ENCODE results near the gene STON1. TPM values are rescaled to one million over a fixed set of nuclear protein-coding genes. Genes with fewer than 3 reads are reported as not detected.

STON1 gene
- total and polyA plus RNA-seq, 4 experiments from 2014 or later: 0.03 to 4.4 (median 1.8) TPM

- H3K36me3 Mint-ChIP-seq: peaks cover 0 to 7% of the 10 kb centered on the region in 2 donors
- no peaks in the 10 kb centered on the region for H3K9me3 ChIP-seq (ENCODE audit: control insufficient read depth in 1 of 2, low read length in 2 of 2)
- no peaks in the 10 kb centered on the region for H3K27me3 Mint-ChIP-seq
- no peaks in the 10 kb centered on the region for H3K36me3 ChIP-seq (ENCODE audit: insufficient read depth, low read length)
- no peaks in the 10 kb centered on the region for H3K9me3 Mint-ChIP-seq
- intact Hi-C loops (cut with micrococcal nuclease): no loop called here
- H3K4me1 ChIP-seq (ENCODE audit: insufficient read depth, low read length): peaks cover 7% of the 10 kb centered on the region
- POLR2A ChIA-PET (ENCODE audit: partially characterized antibody): no interaction called here
- H3K27ac ChIP-seq (ENCODE audit: low read depth, low read length): no peak overlapping the region
- H3K4me3 Mint-ChIP-seq: peak overlapping the region; percentile 35 to 96 (median 77)
- H3K27me3 ChIP-seq (ENCODE audit: insufficient read depth, low read length): no peaks in the 10 kb centered on the region
- peaks cover 9 to 24% (median 14%) of the 10 kb centered on the region in 4 donors for H3K4me1 Mint-ChIP-seq
- CTCF ChIA-PET (ENCODE audit: partially characterized antibody): no interaction called here
- no peak overlapping the region for H3K4me3 ChIP-seq (ENCODE audit: low read length in 2 of 2)
- peak overlapping the region in 1 of 7 donors; percentile 47 for H3K27ac Mint-ChIP-seq
- no peak for DNase-seq
These were observed 760 bp upstream of the STON1 start for GRCh38 chr2:48529194-48529593.

- Mint-ChIP-seq H3K9me3 (no peaks in the 10 kb centered on the region), H3K36me3 (peaks cover 0 to 7% of the 10 kb centered on the region in 2 donors), H3K27ac (peak overlapping the region in 4 of 7 donors; percentile 63 to 76 (median 72)), H3K4me1 (peaks cover 9 to 24% (median 14%) of the 10 kb centered on the region in 4 donors), H3K27me3 (no peaks in the 10 kb centered on the region), H3K4me3 (peak overlapping the region; percentile 82 to 96 (median 86))
- H3K27me3 ChIP-seq (ENCODE audit: insufficient read depth, low read length): no peaks in the 10 kb centered on the region
- intact Hi-C loops (cut with micrococcal nuclease): no loop called here
- no peak overlapping the region for H3K4me3 ChIP-seq (ENCODE audit: low read length in 2 of 2)
- ChIA-PET CTCF (ENCODE audit: partially characterized antibody) (no interaction called here), POLR2A (ENCODE audit: partially characterized antibody) (interaction anchor here (1.0 kb wide), 1 partner anchor 11 kb away, joined by 6 read pairs; no protein-coding TSS in a partner anchor)
- H3K9me3 ChIP-seq (ENCODE audit: control insufficient read depth in 1 of 2, low read length in 2 of 2): no peaks in the 10 kb centered on the region
- H3K36me3 ChIP-seq (ENCODE audit: insufficient read depth, low read length): no peaks in the 10 kb centered on the region
- peaks cover 7% of the 10 kb centered on the region for H3K4me1 ChIP-seq (ENCODE audit: insufficient read depth, low read length)
- H3K27ac ChIP-seq (ENCODE audit: low read depth, low read length): no peak overlapping the region
- DNase-seq: no peak
These were observed 300 bp upstream of the STON1 start for GRCh38 chr2:48529676-48530032.

DNA sequence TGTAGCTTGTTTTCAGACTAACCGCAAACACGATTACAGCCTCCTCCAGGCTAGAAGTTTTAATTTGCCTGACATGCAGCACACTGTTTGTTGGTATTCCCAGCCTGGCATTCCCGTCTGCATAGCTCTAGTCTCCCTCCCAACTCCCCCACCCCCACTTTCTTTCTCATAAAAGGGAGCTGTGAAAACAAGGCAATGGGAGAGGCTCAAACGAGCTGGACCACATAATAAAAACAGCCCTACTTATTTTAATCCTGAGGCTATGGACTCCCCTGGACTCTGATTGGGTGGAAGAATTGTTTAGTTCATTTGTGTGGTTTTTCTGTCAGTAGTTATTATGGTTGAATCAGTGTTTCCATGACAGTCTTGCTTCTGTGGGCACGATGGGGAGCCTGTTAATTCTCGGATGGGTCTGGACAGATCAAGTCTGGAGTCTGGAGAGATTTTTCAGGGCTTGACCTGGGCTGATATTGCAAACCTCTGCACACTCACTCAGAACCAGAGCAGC, 1.2 kb downstream of the STON1 start:
- ChIA-PET CTCF (ENCODE audit: partially characterized antibody) (interaction anchor here (0.9 kb wide), 1 partner anchor 764 kb away, joined by 3 read pairs; no protein-coding TSS in a partner anchor), POLR2A (ENCODE audit: partially characterized antibody) (interaction anchor here (1.2 kb wide), 1 partner anchor 23 kb away, joined by 4 read pairs; no protein-coding TSS in a partner anchor)
- DNase-seq: no peak
- no peaks in the 10 kb centered on the region for H3K27me3 ChIP-seq (ENCODE audit: insufficient read depth, low read length)
- H3K4me3 ChIP-seq (ENCODE audit: low read length in 2 of 2): no peak overlapping the region
- peak overlapping the region; percentile 76 to 87 (median 84) for H3K4me3 Mint-ChIP-seq
- peaks cover 0 to 3% of the 10 kb centered on the region in 2 donors for H3K36me3 Mint-ChIP-seq
- no peak overlapping the region for H3K27ac ChIP-seq (ENCODE audit: low read depth, low read length)
- no peaks in the 10 kb centered on the region for H3K36me3 ChIP-seq (ENCODE audit: insufficient read depth, low read length)
- H3K9me3 Mint-ChIP-seq: no peaks in the 10 kb centered on the region
- no peaks in the 10 kb centered on the region for H3K9me3 ChIP-seq (ENCODE audit: control insufficient read depth in 1 of 2, low read length in 2 of 2)
- peak overlapping the region in 2 of 7 donors; percentile 14 to 63 for H3K27ac Mint-ChIP-seq
- H3K4me1 ChIP-seq (ENCODE audit: insufficient read depth, low read length): peaks cover 7% of the 10 kb centered on the region
- H3K4me1 Mint-ChIP-seq: peaks cover 9 to 24% (median 14%) of the 10 kb centered on the region in 4 donors
- no peaks in the 10 kb centered on the region for H3K27me3 Mint-ChIP-seq
- intact Hi-C loops (cut with micrococcal nuclease): no loop called here

DNA sequence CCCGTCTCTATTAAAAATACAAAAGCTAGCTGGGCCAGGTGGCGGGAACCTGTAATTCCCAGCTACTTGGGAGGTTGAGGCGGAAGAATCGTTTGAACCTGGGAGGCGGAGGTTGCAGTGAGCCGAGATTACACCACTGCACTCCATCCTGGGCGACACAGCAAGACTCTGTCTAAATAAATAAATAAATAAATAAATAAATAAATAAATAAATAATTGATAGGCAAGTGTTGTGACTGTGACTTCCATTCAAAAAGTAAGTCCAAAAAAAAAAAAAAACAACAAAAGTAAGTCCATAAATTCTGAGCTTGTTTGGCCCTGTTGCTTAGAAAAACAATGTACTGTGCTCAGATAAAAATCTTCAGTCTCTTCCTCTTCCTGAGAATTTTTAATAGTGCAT, 2.2 kb downstream of the STON1 start:
- DNase-seq: no peak
- Histone ChIP-seq H3K27ac (ENCODE audit: low read depth, low read length) (no peak overlapping the region), H3K4me1 (ENCODE audit: insufficient read depth, low read length) (peaks cover 7% of the 10 kb centered on the region), H3K9me3 (ENCODE audit: control insufficient read depth in 1 of 2, low read length in 2 of 2) (no peaks in the 10 kb centered on the region), H3K27me3 (ENCODE audit: insufficient read depth, low read length) (no peaks in the 10 kb centered on the region), H3K36me3 (ENCODE audit: insufficient read depth, low read length) (no peaks in the 10 kb centered on the region), H3K4me3 (ENCODE audit: low read length in 2 of 2) (no peak overlapping the region)
- H3K9me3 Mint-ChIP-seq: no peaks in the 10 kb centered on the region
- CTCF ChIA-PET (ENCODE audit: partially characterized antibody): no interaction called here
- intact Hi-C loops (cut with micrococcal nuclease): no loop called here
- peak overlapping the region in 1 of 7 donors; percentile 75 for H3K27ac Mint-ChIP-seq
- peaks cover 0 to 3% of the 10 kb centered on the region in 2 donors for H3K36me3 Mint-ChIP-seq
- no peaks in the 10 kb centered on the region for H3K27me3 Mint-ChIP-seq
- H3K4me3 Mint-ChIP-seq: peak overlapping the region in 2 of 8 donors; percentile 5 to 10
- POLR2A ChIA-PET (ENCODE audit: partially characterized antibody): no interaction called here
- H3K4me1 Mint-ChIP-seq: peaks cover 9 to 24% (median 14%) of the 10 kb centered on the region in 4 donors

DNA sequence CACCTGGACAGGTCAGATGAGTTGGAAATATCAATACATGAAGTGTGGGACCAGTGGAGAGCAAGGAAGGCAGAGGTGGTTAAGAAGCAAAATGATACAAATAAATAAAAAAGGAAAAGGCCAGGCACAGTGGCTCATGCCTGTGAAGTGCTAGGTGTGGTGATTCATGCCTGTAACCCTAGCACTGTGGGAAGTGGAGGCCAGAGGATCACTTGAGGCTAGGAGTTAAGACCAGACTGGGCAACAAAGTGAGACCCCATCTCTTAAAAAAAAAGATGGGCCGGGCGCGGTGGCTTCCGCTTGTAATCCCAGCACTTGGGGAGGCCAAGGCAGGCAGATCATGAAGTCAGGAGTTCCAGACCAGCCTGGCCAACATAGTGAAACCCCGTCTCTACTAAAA, 2.9 kb downstream of the STON1 start:
- peaks cover 9 to 24% (median 14%) of the 10 kb centered on the region in 4 donors for H3K4me1 Mint-ChIP-seq
- Histone ChIP-seq H3K4me3 (ENCODE audit: low read length in 2 of 2) (no peak overlapping the region), H3K4me1 (ENCODE audit: insufficient read depth, low read length) (peaks cover 7% of the 10 kb centered on the region), H3K27ac (ENCODE audit: low read depth, low read length) (no peak overlapping the region), H3K9me3 (ENCODE audit: control insufficient read depth in 1 of 2, low read length in 2 of 2) (no peaks in the 10 kb centered on the region), H3K36me3 (ENCODE audit: insufficient read depth, low read length) (no peaks in the 10 kb centered on the region), H3K27me3 (ENCODE audit: insufficient read depth, low read length) (no peaks in the 10 kb centered on the region)
- intact Hi-C loops (cut with micrococcal nuclease): no loop called here
- no peak for DNase-seq
- CTCF ChIA-PET (ENCODE audit: partially characterized antibody): no interaction called here
- POLR2A ChIA-PET (ENCODE audit: partially characterized antibody): no interaction called here
- H3K4me3 Mint-ChIP-seq: no peak overlapping the region
- peaks cover 0 to 3% of the 10 kb centered on the region in 2 donors for H3K36me3 Mint-ChIP-seq
- H3K9me3 Mint-ChIP-seq: no peaks in the 10 kb centered on the region
- H3K27me3 Mint-ChIP-seq: no peaks in the 10 kb centered on the region
- H3K27ac Mint-ChIP-seq: peak overlapping the region in 1 of 7 donors; percentile 59

DNA sequence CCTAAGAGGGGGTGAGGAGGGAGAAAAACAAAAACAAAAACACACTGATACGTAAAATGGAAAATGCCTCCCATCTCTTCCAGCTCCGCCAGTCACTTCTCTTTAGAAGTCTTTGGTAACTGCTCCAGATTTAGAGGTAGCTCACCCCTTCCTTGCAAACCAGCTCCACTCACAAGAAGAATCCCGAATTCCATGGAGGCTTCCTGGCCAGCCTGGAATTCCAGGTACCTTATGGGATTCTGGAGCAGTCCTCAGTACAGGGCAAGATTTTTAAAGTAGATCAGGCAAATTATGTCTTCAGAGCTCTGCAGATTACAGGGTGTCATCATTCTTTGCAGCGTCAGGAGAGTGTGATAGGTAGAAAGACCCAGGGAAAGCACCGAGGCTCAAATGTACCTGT, 4.8 kb downstream of the STON1 start:
- H3K4me3 Mint-ChIP-seq: no peak overlapping the region
- H3K36me3 Mint-ChIP-seq: peaks cover 0 to 2% of the 10 kb centered on the region in 2 donors
- peaks cover 6 to 13% (median 9%) of the 10 kb centered on the region in 4 donors for H3K4me1 Mint-ChIP-seq
- H3K9me3 Mint-ChIP-seq: no peaks in the 10 kb centered on the region
- CTCF ChIA-PET (ENCODE audit: partially characterized antibody): no interaction called here
- Histone ChIP-seq H3K4me1 (ENCODE audit: insufficient read depth, low read length) (peaks cover 7% of the 10 kb centered on the region), H3K4me3 (ENCODE audit: low read length in 2 of 2) (no peak overlapping the region), H3K27me3 (ENCODE audit: insufficient read depth, low read length) (no peaks in the 10 kb centered on the region), H3K36me3 (ENCODE audit: insufficient read depth, low read length) (no peaks in the 10 kb centered on the region), H3K9me3 (ENCODE audit: control insufficient read depth in 1 of 2, low read length in 2 of 2) (no peaks in the 10 kb centered on the region), H3K27ac (ENCODE audit: low read depth, low read length) (no peak overlapping the region)
- intact Hi-C loops (cut with micrococcal nuclease): no loop called here
- POLR2A ChIA-PET (ENCODE audit: partially characterized antibody): no interaction called here
- no peak for DNase-seq
- H3K27me3 Mint-ChIP-seq: no peaks in the 10 kb centered on the region
- peak overlapping the region in 1 of 7 donors; percentile 19 for H3K27ac Mint-ChIP-seq

DNA sequence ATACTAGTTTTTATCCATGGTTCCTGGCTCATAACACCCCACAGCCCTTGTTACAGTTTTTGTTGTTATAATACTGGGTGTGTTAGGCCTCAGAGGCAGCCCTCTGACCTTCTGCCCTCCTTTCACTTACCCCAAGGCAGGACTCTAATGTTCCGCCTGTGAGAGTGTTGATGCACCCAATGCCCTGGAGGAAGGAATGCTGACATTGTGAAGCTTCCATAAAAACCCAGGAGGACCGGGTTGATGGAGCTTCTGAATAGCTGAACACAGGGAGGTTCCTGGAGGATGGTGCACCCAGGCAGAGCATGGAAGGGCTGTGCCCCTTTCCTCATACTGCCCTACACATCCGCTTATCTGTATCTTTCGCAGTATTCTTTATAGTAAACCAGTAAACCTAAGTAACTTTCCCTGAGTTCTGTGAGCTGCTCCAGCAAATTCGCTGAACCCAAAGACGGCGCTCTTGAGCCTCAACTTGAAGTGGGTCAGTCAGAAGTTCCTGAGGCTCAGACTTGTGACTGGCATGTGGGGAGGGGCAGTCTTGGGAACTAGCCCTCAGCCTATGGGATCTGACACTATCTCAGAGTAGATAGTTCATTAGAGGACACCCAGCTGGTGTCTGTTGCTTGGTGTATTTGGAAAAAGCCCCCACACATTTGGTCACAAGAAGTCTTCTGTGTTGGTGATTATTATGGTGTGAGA, 10.4 kb downstream of the STON1 start:
- DNase-seq: no peak
- H3K4me1 ChIP-seq (ENCODE audit: insufficient read depth, low read length): no peaks in the 10 kb centered on the region
- Mint-ChIP-seq H3K36me3 (peaks cover 0 to 6% of the 10 kb centered on the region in 2 donors), H3K27me3 (no peaks in the 10 kb centered on the region), H3K9me3 (no peaks in the 10 kb centered on the region), H3K4me3 (no peak overlapping the region), H3K27ac (no peak overlapping the region), H3K4me1 (no peaks in the 10 kb centered on the region)
- CTCF ChIA-PET (ENCODE audit: partially characterized antibody): no interaction called here
- POLR2A ChIA-PET (ENCODE audit: partially characterized antibody): no interaction called here
- no peaks in the 10 kb centered on the region for H3K9me3 ChIP-seq (ENCODE audit: control insufficient read depth in 1 of 2, low read length in 2 of 2)
- no peaks in the 10 kb centered on the region for H3K27me3 ChIP-seq (ENCODE audit: insufficient read depth, low read length)
- intact Hi-C loops (cut with micrococcal nuclease): no loop called here
- H3K36me3 ChIP-seq (ENCODE audit: insufficient read depth, low read length): no peaks in the 10 kb centered on the region
- no peak overlapping the region for H3K4me3 ChIP-seq (ENCODE audit: low read length in 2 of 2)
- no peak overlapping the region for H3K27ac ChIP-seq (ENCODE audit: low read depth, low read length)
